ENCODE results near the gene PCNA. TPM values are rescaled to one million over a fixed set of nuclear protein-coding genes. Genes with fewer than 3 reads are reported as not detected.

PCNA gene
- total and polyA plus RNA-seq, 2 donors (not counting 1 experiment from before 2014, with no cell fraction given), result 31.7 to 73.4 TPM

- peak within 1 kb of the TSS; percentile 94 for H3K27ac Mint-ChIP-seq
- peak within 1 kb of the TSS; percentile 98 for H3K9ac ChIP-seq (ENCODE audit: low read length)
- H3K27ac ChIP-seq (ENCODE audit: low read length in 2 of 2), result peak within 1 kb of the TSS; percentile 98
- no peaks in the 10 kb centered on the region for H3K27me3 Mint-ChIP-seq
- intact Hi-C loops (cut with micrococcal nuclease), result loop anchor here (1.0 to 5.0 kb wide), 8 partner anchors 7 to 1654 kb away; partner anchors contain the start of genes ATRN, PCNA and RNF24
- ChIA-PET POLR2A (interaction anchor here (0.5 to 2.1 kb wide), 13 partner anchors 10 to 1359 kb away, joined by 3 to 13 read pairs (median 3); partner anchors contain the start of gene ADISSP), CTCF (interaction anchor here (0.7 to 6.8 kb wide), 24 partner anchors 10 to 1306 kb away, joined by 3 to 149 read pairs (median 4); no protein-coding TSS in a partner anchor)
- WGBS (ENCODE audit: insufficient coverage), result under 1% methylated on average over 78 of the region's 78 CpGs
- H3K79me2 ChIP-seq (ENCODE audit: control insufficient read depth, insufficient read depth, low read length), result peaks cover 47% of the 10 kb centered on the region
- H3K4me2 ChIP-seq (replicated peaks; ENCODE audit: low read depth, low read length, poor library complexity, severe bottlenecking), result peak within 1 kb of the TSS; percentile 91
- H3K4me3 ChIP-seq (ENCODE audit: control extremely low read depth in 1 of 5, extremely low read depth in 1 of 5, insufficient read depth in 1 of 5, low read depth in 2 of 5, low read length in 4 of 5), result peak within 1 kb of the TSS; percentile 79 to 91 (median 89)
- peak within 1 kb of the TSS; percentile 83 for H2AFZ ChIP-seq (ENCODE audit: insufficient read depth, low read depth, low read length, poor library complexity, severe bottlenecking)
- peaks cover 0 to 3% of the 10 kb centered on the region in 2 experiments for H3K36me3 ChIP-seq (replicated peaks in 1 of 2; ENCODE audit: control extremely low read depth in 1 of 2, control insufficient read depth in 1 of 2, extremely low read depth in 1 of 2, insufficient read depth in 2 of 2, low read length in 1 of 2)
- peaks cover 20% of the 10 kb centered on the region for H4K20me1 ChIP-seq (ENCODE audit: control insufficient read depth, insufficient read depth, low read length, poor library complexity, severe bottlenecking)
- peak; percentile 100 for DNase-seq
- H3K27me3 ChIP-seq (replicated peaks in 1 of 4; ENCODE audit: control extremely low read depth in 1 of 4, control insufficient read depth in 3 of 4, insufficient read depth in 4 of 4, low read length in 3 of 4), result no peaks in the 10 kb centered on the region
- no peaks in the 10 kb centered on the region for H3K9me3 ChIP-seq (ENCODE audit: control extremely low read depth in 1 of 3, control insufficient read depth in 2 of 3, insufficient read depth in 1 of 3, low read length in 2 of 3)
- H3K4me1 ChIP-seq (ENCODE audit: control insufficient read depth in 2 of 2, insufficient read depth in 2 of 2, low read length in 2 of 2), result peaks cover 21 to 26% of the 10 kb centered on the region in 2 donors
- H3K4me3 Mint-ChIP-seq, result peak within 1 kb of the TSS; percentile 88
- no peaks in the 10 kb centered on the region for H3K9me3 Mint-ChIP-seq (ENCODE audit: insufficient read depth)
- peak; percentile 86 for ATAC-seq (ENCODE audit: low read depth)
- TF ChIP-seq EZH2 (IDR thresholded peaks at IDR 0.05; ENCODE audit: borderline replicate concordance, insufficient read depth, low read depth, low read length, poor library complexity, severe bottlenecking), result no peak
- TF ChIP-seq, protein P1, sequence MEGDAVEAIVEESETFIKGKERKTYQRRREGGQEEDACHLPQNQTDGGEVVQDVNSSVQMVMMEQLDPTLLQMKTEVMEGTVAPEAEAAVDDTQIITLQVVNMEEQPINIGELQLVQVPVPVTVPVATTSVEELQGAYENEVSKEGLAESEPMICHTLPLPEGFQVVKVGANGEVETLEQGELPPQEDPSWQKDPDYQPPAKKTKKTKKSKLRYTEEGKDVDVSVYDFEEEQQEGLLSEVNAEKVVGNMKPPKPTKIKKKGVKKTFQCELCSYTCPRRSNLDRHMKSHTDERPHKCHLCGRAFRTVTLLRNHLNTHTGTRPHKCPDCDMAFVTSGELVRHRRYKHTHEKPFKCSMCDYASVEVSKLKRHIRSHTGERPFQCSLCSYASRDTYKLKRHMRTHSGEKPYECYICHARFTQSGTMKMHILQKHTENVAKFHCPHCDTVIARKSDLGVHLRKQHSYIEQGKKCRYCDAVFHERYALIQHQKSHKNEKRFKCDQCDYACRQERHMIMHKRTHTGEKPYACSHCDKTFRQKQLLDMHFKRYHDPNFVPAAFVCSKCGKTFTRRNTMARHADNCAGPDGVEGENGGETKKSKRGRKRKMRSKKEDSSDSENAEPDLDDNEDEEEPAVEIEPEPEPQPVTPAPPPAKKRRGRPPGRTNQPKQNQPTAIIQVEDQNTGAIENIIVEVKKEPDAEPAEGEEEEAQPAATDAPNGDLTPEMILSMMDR (IDR thresholded peaks at IDR 0.05), result peak; percentile 69
- peaks cover 35% of the 10 kb centered on the region for H3K4me1 Mint-ChIP-seq
Observed at GRCh38 chr20:5126512-5127203, 6.9 kb upstream of the PCNA start, which contains the start of gene CDS2. Gene CDS2, plus strand, starts transcription at chr20:5127008. Its CDS starts 85 bp downstream, at chr20:5127093.

DNA sequence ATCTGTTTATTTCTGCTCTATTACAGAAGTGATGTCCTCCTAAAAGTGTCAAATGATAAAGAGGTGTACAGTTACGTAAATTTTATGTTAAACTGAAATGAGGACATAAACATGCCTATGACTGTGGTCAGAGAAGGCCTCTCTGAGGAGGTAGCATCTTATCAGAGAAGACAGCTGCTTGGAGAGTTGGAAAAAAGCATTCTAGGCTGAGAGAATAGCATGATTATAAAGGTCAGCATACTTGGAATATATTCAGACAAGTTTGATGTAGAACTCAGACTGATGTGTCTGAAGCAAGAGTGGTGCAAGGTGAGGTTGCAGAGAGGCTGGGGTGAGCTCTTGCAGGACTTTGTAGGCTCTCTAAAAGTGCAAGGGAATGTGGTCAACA, 3.1 kb upstream of the PCNA start:
- Histone ChIP-seq H2AFZ (ENCODE audit: insufficient read depth, low read depth, low read length, poor library complexity, severe bottlenecking) (no peak overlapping the region), H3K9ac (ENCODE audit: low read length) (no peak overlapping the region), H3K4me2 (replicated peaks; ENCODE audit: low read depth, low read length, poor library complexity, severe bottlenecking) (no peak overlapping the region), H3K9me3 (ENCODE audit: control extremely low read depth in 1 of 3, control insufficient read depth in 2 of 3, insufficient read depth in 1 of 3, low read length in 2 of 3) (no peaks in the 10 kb centered on the region), H3K4me1 (ENCODE audit: control insufficient read depth in 2 of 2, insufficient read depth in 2 of 2, low read length in 2 of 2) (peaks cover 24 to 25% of the 10 kb centered on the region in 2 donors), H3K27ac (ENCODE audit: low read length in 2 of 2) (no peak overlapping the region), H3K79me2 (ENCODE audit: control insufficient read depth, insufficient read depth, low read length) (peaks cover 21% of the 10 kb centered on the region), H3K27me3 (replicated peaks in 1 of 4; ENCODE audit: control extremely low read depth in 1 of 4, control insufficient read depth in 3 of 4, insufficient read depth in 4 of 4, low read length in 3 of 4) (no peaks in the 10 kb centered on the region), H3K36me3 (replicated peaks in 1 of 2; ENCODE audit: control extremely low read depth in 1 of 2, control insufficient read depth in 1 of 2, extremely low read depth in 1 of 2, insufficient read depth in 2 of 2, low read length in 1 of 2) (no peaks in the 10 kb centered on the region), H3K4me3 (ENCODE audit: control extremely low read depth in 1 of 5, extremely low read depth in 1 of 5, insufficient read depth in 1 of 5, low read depth in 2 of 5, low read length in 4 of 5) (no peak overlapping the region), H4K20me1 (ENCODE audit: control insufficient read depth, insufficient read depth, low read length, poor library complexity, severe bottlenecking) (peaks cover 10% of the 10 kb centered on the region)
- peaks cover 39% of the 10 kb centered on the region for H3K4me1 Mint-ChIP-seq
- no peak for ATAC-seq (ENCODE audit: low read depth)
- no peak overlapping the region for H3K4me3 Mint-ChIP-seq
- H3K27me3 Mint-ChIP-seq, result no peaks in the 10 kb centered on the region
- ChIA-PET CTCF (no interaction called here), POLR2A (no interaction called here)
- DNase-seq, result no peak
- H3K27ac Mint-ChIP-seq, result no peak overlapping the region
- no peaks in the 10 kb centered on the region for H3K9me3 Mint-ChIP-seq (ENCODE audit: insufficient read depth)
- WGBS (ENCODE audit: insufficient coverage), result 100% methylated on average over 1 of the region's 1 CpG
- intact Hi-C loops (cut with micrococcal nuclease), result no loop called here
- TF ChIP-seq, protein P1 (IDR thresholded peaks at IDR 0.05), result no peak
- no peak for TF ChIP-seq EZH2 (IDR thresholded peaks at IDR 0.05; ENCODE audit: borderline replicate concordance, insufficient read depth, low read depth, low read length, poor library complexity, severe bottlenecking)

All from B cell (primary cell).